Liver (tissue), 9 donors: ENCODE measurements around the gene PAX7. TPM values are rescaled to one million over a fixed set of nuclear protein-coding genes. Genes with fewer than 3 reads are reported as not detected.

ENCODE experiments used
- DNase-seq: peaks from one replicate; pipeline ENCODE4 v3.0.0-alpha.2; 2017; ENCODE audit warnings: low spot score
- H3K27ac ChIP-seq, 2 donors: one replicate each; pipeline ENCODE4 v1.7.0; 2013; ENCODE audit warnings: inconsistent platforms in 2 of 2, low read length in 2 of 2, control low read depth in 1 of 2, low read depth in 1 of 2, mild to moderate bottlenecking in 1 of 2
- H3K27me3 ChIP-seq, 4 donors: one replicate each; pipeline versions ENCODE4 v1.6.1 to v1.7.0; 2013; ENCODE audit warnings: low read length in 3 of 4, inconsistent platforms in 1 of 4, mild to moderate bottlenecking in 1 of 4, moderate library complexity in 1 of 4; ENCODE audit not compliant: control insufficient read depth in 4 of 4, insufficient read depth in 4 of 4
- H3K36me3 ChIP-seq, 4 donors: one replicate each; pipeline versions ENCODE4 v1.6.1 to v1.7.0; 2013; ENCODE audit warnings: low read length in 3 of 4, mild to moderate bottlenecking in 3 of 4, low read depth in 1 of 4, moderate library complexity in 1 of 4; ENCODE audit not compliant: control insufficient read depth in 4 of 4, insufficient read depth in 3 of 4
- H3K4me1 ChIP-seq, 4 donors: one replicate each; pipeline versions ENCODE4 v1.6.1 to v1.7.0; 2013; ENCODE audit warnings: low read length in 3 of 4, mild to moderate bottlenecking in 3 of 4, moderate library complexity in 1 of 4; ENCODE audit not compliant: control insufficient read depth in 4 of 4, insufficient read depth in 4 of 4
- H3K4me3 ChIP-seq, 3 donors: one replicate each; pipeline versions ENCODE4 v1.6.1 to v1.7.0; 2013; ENCODE audit warnings: low read length in 3 of 3, control low read depth in 1 of 3, low read depth in 1 of 3, mild to moderate bottlenecking in 1 of 3
- H3K9ac ChIP-seq, 2 donors: one replicate each; pipeline ENCODE4 v1.7.0; 2013; ENCODE audit warnings: low read length in 2 of 2, mild to moderate bottlenecking in 2 of 2, moderate library complexity in 2 of 2, control low read depth in 1 of 2, low read depth in 1 of 2
- H3K9me3 ChIP-seq, 4 donors: one replicate each; pipeline versions ENCODE4 v1.6.1 to v1.7.0; 2013; ENCODE audit warnings: low read length in 3 of 4; ENCODE audit not compliant: control insufficient read depth in 4 of 4
- CTCF ChIP-seq: fragments of 150-350 bp; IDR thresholded peaks from 2 replicates; pipeline ENCODE4 v1.5.1; 2017; ENCODE audit warnings: improper control_type of control experiment, low read depth, low read length; ENCODE audit not compliant: missing input control
- FOXA2 ChIP-seq: IDR thresholded peaks from 2 replicates; pipeline ENCODE4 v1.6.1; 2016; ENCODE audit warnings: antibody characterized with exemption
- GABPA ChIP-seq, 2 donors: IDR thresholded peaks in 1 of 2; conservative IDR thresholded peaks in 1 of 2; 2 replicates each; pipeline ENCODE4 v1.6.1; 2016; ENCODE audit warnings: antibody characterized with exemption in 2 of 2, mild to moderate bottlenecking in 1 of 2, moderate library complexity in 1 of 2
- HNF4G ChIP-seq: IDR thresholded peaks from 2 replicates; pipeline ENCODE4 v1.6.1; 2016; ENCODE audit warnings: antibody characterized with exemption
- JUND ChIP-seq, 2 donors: IDR thresholded peaks; 2 replicates each; pipeline ENCODE4 v1.6.1; 2016; ENCODE audit warnings: antibody characterized with exemption in 2 of 2
- NR2F2 ChIP-seq: IDR thresholded peaks from 2 replicates; pipeline ENCODE4 v1.6.1; 2016; ENCODE audit warnings: antibody characterized with exemption
- RAD21 ChIP-seq, 2 donors: IDR thresholded peaks; 2 replicates each; pipeline ENCODE4 v1.6.1; 2016; ENCODE audit warnings: antibody characterized with exemption in 2 of 2, mild to moderate bottlenecking in 2 of 2
- RXRA ChIP-seq, 2 donors: IDR thresholded peaks; 2 replicates each; pipeline ENCODE4 v1.6.1; 2017 to 2018; ENCODE audit warnings: antibody characterized with exemption in 2 of 2, mild to moderate bottlenecking in 1 of 2
- SP1 ChIP-seq: IDR thresholded peaks from 2 replicates; pipeline ENCODE4 v1.6.1; 2018; ENCODE audit warnings: antibody characterized with exemption, mild to moderate bottlenecking
- TAF1 ChIP-seq: conservative IDR thresholded peaks from 2 replicates; pipeline ENCODE4 v1.6.1; 2016; ENCODE audit warnings: antibody characterized with exemption, mild to moderate bottlenecking
- YY1 ChIP-seq: IDR thresholded peaks from 2 replicates; pipeline ENCODE4 v1.6.1; 2016; ENCODE audit warnings: antibody characterized with exemption, mild to moderate bottlenecking
- ZBTB33 ChIP-seq: IDR thresholded peaks from 2 replicates; pipeline ENCODE4 v1.6.1; 2016; ENCODE audit warnings: antibody characterized with exemption
- WGBS: extraction: QIAGEN DNeasy Blood & Tissue Kit; methylation state at CpG from one replicate; pipeline ENCODE4 v1.1.7; 2013; 5-methylcytosine and 5-hydroxymethylcytosine counted together
- polyA plus RNA-seq, 2 donors: library from polyadenylated mRNA; stranded (reverse) in 1 of 2; unstranded in 1 of 2; fragments of 200-250 nt in 1 of 2; fragments of >200 nt in 1 of 2; fragmentation: Nextera tagmentation in 1 of 2; extraction: Ambion mirVana in 1 of 2; gene quantifications; one replicate each; pipeline versions ENCODE4 v1.2.1 to v1.2.3, GENCODE V29; 2013 to 2015
- total RNA-seq, 2 donors: library from RNA; depleted of rRNA; stranded (reverse); fragments of >200 nt; gene quantifications; one replicate each; pipeline ENCODE4 v1.2.3, GENCODE V29; 2014
- TF ChIP-seq, protein P1 (sequence below): IDR thresholded peaks from 2 replicates; pipeline ENCODE4 v1.6.1; 2016; ENCODE audit warnings: antibody characterized with exemption, mild to moderate bottlenecking
- TF ChIP-seq, protein P2 (sequence below): IDR thresholded peaks from 2 replicates; pipeline ENCODE4 v1.6.1; 2016; ENCODE audit warnings: antibody characterized with exemption
- TF ChIP-seq, protein P3 (sequence below): IDR thresholded peaks from 2 replicates; pipeline ENCODE4 v1.6.1; 2016; ENCODE audit warnings: antibody characterized with exemption
- donor health status: healthy.
- donor health status: healthy.
- donor health status: healthy.
- donor health status: healthy.
- donor health status: healthy.

Gene PAX7
- total and polyA plus RNA-seq, 4 donors: not detected

GRCh38 chr1:18670868-18671225 is 40.2 kb downstream of the PAX7 start (continued):
- TF ChIP-seq, protein P1, sequence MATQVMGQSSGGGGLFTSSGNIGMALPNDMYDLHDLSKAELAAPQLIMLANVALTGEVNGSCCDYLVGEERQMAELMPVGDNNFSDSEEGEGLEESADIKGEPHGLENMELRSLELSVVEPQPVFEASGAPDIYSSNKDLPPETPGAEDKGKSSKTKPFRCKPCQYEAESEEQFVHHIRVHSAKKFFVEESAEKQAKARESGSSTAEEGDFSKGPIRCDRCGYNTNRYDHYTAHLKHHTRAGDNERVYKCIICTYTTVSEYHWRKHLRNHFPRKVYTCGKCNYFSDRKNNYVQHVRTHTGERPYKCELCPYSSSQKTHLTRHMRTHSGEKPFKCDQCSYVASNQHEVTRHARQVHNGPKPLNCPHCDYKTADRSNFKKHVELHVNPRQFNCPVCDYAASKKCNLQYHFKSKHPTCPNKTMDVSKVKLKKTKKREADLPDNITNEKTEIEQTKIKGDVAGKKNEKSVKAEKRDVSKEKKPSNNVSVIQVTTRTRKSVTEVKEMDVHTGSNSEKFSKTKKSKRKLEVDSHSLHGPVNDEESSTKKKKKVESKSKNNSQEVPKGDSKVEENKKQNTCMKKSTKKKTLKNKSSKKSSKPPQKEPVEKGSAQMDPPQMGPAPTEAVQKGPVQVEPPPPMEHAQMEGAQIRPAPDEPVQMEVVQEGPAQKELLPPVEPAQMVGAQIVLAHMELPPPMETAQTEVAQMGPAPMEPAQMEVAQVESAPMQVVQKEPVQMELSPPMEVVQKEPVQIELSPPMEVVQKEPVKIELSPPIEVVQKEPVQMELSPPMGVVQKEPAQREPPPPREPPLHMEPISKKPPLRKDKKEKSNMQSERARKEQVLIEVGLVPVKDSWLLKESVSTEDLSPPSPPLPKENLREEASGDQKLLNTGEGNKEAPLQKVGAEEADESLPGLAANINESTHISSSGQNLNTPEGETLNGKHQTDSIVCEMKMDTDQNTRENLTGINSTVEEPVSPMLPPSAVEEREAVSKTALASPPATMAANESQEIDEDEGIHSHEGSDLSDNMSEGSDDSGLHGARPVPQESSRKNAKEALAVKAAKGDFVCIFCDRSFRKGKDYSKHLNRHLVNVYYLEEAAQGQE: no peak
- TF ChIP-seq, protein P2, sequence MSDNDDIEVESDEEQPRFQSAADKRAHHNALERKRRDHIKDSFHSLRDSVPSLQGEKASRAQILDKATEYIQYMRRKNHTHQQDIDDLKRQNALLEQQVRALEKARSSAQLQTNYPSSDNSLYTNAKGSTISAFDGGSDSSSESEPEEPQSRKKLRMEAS: no peak

- H3K9ac ChIP-seq: no peak overlapping the region
- H3K4me3 ChIP-seq: no peak overlapping the region
- H3K27ac ChIP-seq: no peak overlapping the region
- H3K9me3 ChIP-seq: no peaks in the 10 kb centered on the region
- H3K36me3 ChIP-seq: no peaks in the 10 kb centered on the region
- no peak for DNase-seq
- TF ChIP-seq CTCF (no peak), RXRA (IDR thresholded peaks at IDR 0.05) (no peak), GABPA (IDR thresholded peaks at IDR 0.05 in 1 of 2, conservative IDR thresholded peaks at IDR 0.05 in 1 of 2) (no peak)
- TF ChIP-seq, protein P2: no peak
- 38% methylated on average over 5 of the region's 5 CpGs for WGBS
- H3K4me1 ChIP-seq: no peaks in the 10 kb centered on the region
- H3K27me3 ChIP-seq: peaks cover 0 to 11% (median 0%) of the 10 kb centered on the region in 4 donors
These were observed 43.3 kb downstream of the PAX7 start for GRCh38 chr1:18673976-18674375.

GRCh38 chr1:18676332-18676781 is 45.7 kb downstream of the PAX7 start:
- Histone ChIP-seq H3K27me3 (peaks cover 0 to 11% (median 0%) of the 10 kb centered on the region in 4 donors), H3K27ac (no peak overlapping the region), H3K36me3 (no peaks in the 10 kb centered on the region), H3K4me3 (no peak overlapping the region), H3K9ac (no peak overlapping the region), H3K9me3 (no peaks in the 10 kb centered on the region), H3K4me1 (no peaks in the 10 kb centered on the region)
- 26% methylated on average over 6 of the region's 6 CpGs for WGBS
- no peak for DNase-seq
- TF ChIP-seq, protein P3, sequence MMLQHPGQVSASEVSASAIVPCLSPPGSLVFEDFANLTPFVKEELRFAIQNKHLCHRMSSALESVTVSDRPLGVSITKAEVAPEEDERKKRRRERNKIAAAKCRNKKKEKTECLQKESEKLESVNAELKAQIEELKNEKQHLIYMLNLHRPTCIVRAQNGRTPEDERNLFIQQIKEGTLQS: no peak
- TF ChIP-seq FOXA2: no peak
- TF ChIP-seq, protein P2: no peak
- no peak for TF ChIP-seq TAF1
- no peak for TF ChIP-seq YY1
- TF ChIP-seq NR2F2: no peak
- TF ChIP-seq JUND (IDR thresholded peaks at IDR 0.05): no peak
- TF ChIP-seq HNF4G: no peak
- no peak for TF ChIP-seq RAD21 (IDR thresholded peaks at IDR 0.05)
- TF ChIP-seq ZBTB33: no peak
- TF ChIP-seq SP1: no peak
- no peak for TF ChIP-seq CTCF
- TF ChIP-seq RXRA (IDR thresholded peaks at IDR 0.05): no peak
